ENCODE results near the gene POLD2.
"Not testable (repeated sequence)": the region's sequence is repeated elsewhere in the genome, so short reads cannot be mapped to it uniquely, and the experiment has no call there.

Gene POLD2

GRCh38 chr7:44134943-44135628 lies 11.7 kb upstream of the POLD2 start:
- DNase-seq = no peak

GRCh38 chr7:44133295-44133694 lies 9.9 kb upstream of the POLD2 start:
- DNase-seq = no peak

GRCh38 chr7:44132039-44132438 lies 8.7 kb upstream of the POLD2 start:
- DNase-seq = no peak

GRCh38 chr7:44131173-44132029 lies 8.1 kb upstream of the POLD2 start:
- no peak for DNase-seq

GRCh38 chr7:44128721-44129582 lies 5.6 kb upstream of the POLD2 start:
- no peak for DNase-seq

- no peak for DNase-seq
Measured at GRCh38 chr7:44127161-44127560, 3.8 kb upstream of the POLD2 start.

- not testable (repeated sequence) for DNase-seq
Measured at GRCh38 chr7:44126574-44126973, 3.2 kb upstream of the POLD2 start.

GRCh38 chr7:44124822-44125202 lies 1.5 kb upstream of the POLD2 start:
- no peak for DNase-seq

- no peak for DNase-seq
Measured at GRCh38 chr7:44122529-44122928, 819 bp downstream of the POLD2 start.

GRCh38 chr7:44121761-44122420 lies 1.5 kb downstream of the POLD2 start:
- DNase-seq = no peak

- no peak for DNase-seq
Measured at GRCh38 chr7:44120395-44120794, 3.0 kb downstream of the POLD2 start.

- no peak for DNase-seq
Measured at GRCh38 chr7:44119829-44120380, 3.4 kb downstream of the POLD2 start.

- DNase-seq = no peak
Measured at GRCh38 chr7:44117801-44118429, 5.4 kb downstream of the POLD2 start.

GRCh38 chr7:44116789-44117666 lies 6.3 kb downstream of the POLD2 start:
- DNase-seq = no peak

- no peak for DNase-seq
Measured at GRCh38 chr7:44116087-44116788, 7.1 kb downstream of the POLD2 start.

- no peak for DNase-seq
Measured at GRCh38 chr7:44114586-44115310, 8.6 kb downstream of the POLD2 start.

- DNase-seq = no peak
Measured at GRCh38 chr7:44113764-44114354, 9.5 kb downstream of the POLD2 start.

- DNase-seq = no peak
Measured at GRCh38 chr7:44112997-44113763, 10.2 kb downstream of the POLD2 start.

Data from activated T-cell treated with anti-CD3 and anti-CD28 coated beads, Interleukin-2, amount 50 U/mL, for 48 hours (primary cell).